Thoracic aorta (tissue), 2 donors: ENCODE data around the gene EFNA3. TPM values are rescaled to one million over a fixed set of nuclear protein-coding genes. Genes with fewer than 3 reads are reported as not detected.

Experiments
- ATAC-seq: fragments of 150-250 bp; one replicate; pipeline ENCODE4 v1.8.0; 2017; ENCODE audit warnings: low read depth; ENCODE audit not compliant: insufficient number of reproducible peaks, low FRiP score
- DNase-seq: peaks from one replicate; pipeline ENCODE4 v3.0.0-alpha.2; 2020; ENCODE audit warnings: low spot score
- H3K27ac ChIP-seq, 2 donors: fragments of 200-600 bp; sonication (generic); 1 replicate in 1 of 2; 2 replicates in 1 of 2; pipeline ENCODE4 v1.5.1; 2016; ENCODE audit warnings: mild to moderate bottlenecking in 2 of 2, moderate library complexity in 2 of 2
- H3K27me3 ChIP-seq: fragments of 200-600 bp; sonication (generic); replicated peaks from 2 replicates; pipeline ENCODE4 v1.6.0; 2016; ENCODE audit warnings: mild to moderate bottlenecking; ENCODE audit not compliant: insufficient read depth
- H3K36me3 ChIP-seq: fragments of 200-600 bp; sonication (generic); one replicate; pipeline ENCODE4 v1.5.1; 2016
- H3K4me1 ChIP-seq, 2 donors: fragments of 200-600 bp; sonication (generic); 1 replicate in 1 of 2; 2 replicates in 1 of 2; pipeline versions ENCODE4 v1.5.1 to v1.6.0; 2016; ENCODE audit warnings: low read depth in 2 of 2, mild to moderate bottlenecking in 1 of 2; ENCODE audit not compliant: control insufficient read depth in 1 of 2
- H3K4me3 ChIP-seq: fragments of 200-600 bp; sonication (generic); 2 replicates; pipeline ENCODE4 v1.5.1; 2016; ENCODE audit warnings: mild to moderate bottlenecking
- H3K9me3 ChIP-seq: fragments of 200-600 bp; sonication (generic); 2 replicates; pipeline ENCODE4 v1.5.1; 2016
- CTCF ChIP-seq: fragments of 200-600 bp; sonication (generic); IDR thresholded peaks from one replicate; pipeline ENCODE4 v1.5.1; 2019; ENCODE audit warnings: antibody characterized with exemption
- total RNA-seq, 2 donors: library from RNA; depleted of rRNA; stranded (reverse); fragments of >200 nt; gene quantifications; one replicate each; pipeline versions ENCODE4 v1.1.0 to v1.2.3, GENCODE V29; 2016

The EFNA3 gene
- total RNA-seq, 2 donors from 2014 or later, result 1.5 to 3.2 TPM

- TF ChIP-seq CTCF, result no peak
- no peak for DNase-seq
- Histone ChIP-seq H3K27me3 (no peaks in the 10 kb centered on the region), H3K4me3 (no peak overlapping the region), H3K4me1 (no peaks in the 10 kb centered on the region), H3K9me3 (no peaks in the 10 kb centered on the region), H3K27ac (no peak overlapping the region), H3K36me3 (no peaks in the 10 kb centered on the region)
- ATAC-seq, result no peak
Measured at GRCh38 chr1:155103325-155103724, 24.7 kb downstream of the EFNA3 start.

GRCh38 chr1:155104605-155105534 is 26.2 kb downstream of the EFNA3 start:
- Histone ChIP-seq H3K9me3 (no peaks in the 10 kb centered on the region), H3K4me1 (no peaks in the 10 kb centered on the region), H3K27ac (no peak overlapping the region), H3K36me3 (no peaks in the 10 kb centered on the region), H3K27me3 (no peaks in the 10 kb centered on the region), H3K4me3 (no peak overlapping the region)
- no peak for TF ChIP-seq CTCF
- no peak for DNase-seq
- no peak for ATAC-seq

- no peak for TF ChIP-seq CTCF
- H3K27ac ChIP-seq, result no peak overlapping the region
- H3K9me3 ChIP-seq, result no peaks in the 10 kb centered on the region
- H3K27me3 ChIP-seq, result no peaks in the 10 kb centered on the region
- DNase-seq, result no peak
- H3K4me1 ChIP-seq, result no peaks in the 10 kb centered on the region
- ATAC-seq, result no peak
- no peak overlapping the region for H3K4me3 ChIP-seq
- H3K36me3 ChIP-seq, result no peaks in the 10 kb centered on the region
Measured at GRCh38 chr1:155105604-155106011, 27.0 kb downstream of the EFNA3 start.

GRCh38 chr1:155106862-155107261 is 28.2 kb downstream of the EFNA3 start:
- Histone ChIP-seq H3K36me3 (no peaks in the 10 kb centered on the region), H3K27me3 (no peaks in the 10 kb centered on the region), H3K4me3 (no peak overlapping the region), H3K9me3 (no peaks in the 10 kb centered on the region), H3K27ac (no peak overlapping the region), H3K4me1 (no peaks in the 10 kb centered on the region)
- DNase-seq (no peak), ATAC-seq (no peak)
- no peak for TF ChIP-seq CTCF

DNA sequence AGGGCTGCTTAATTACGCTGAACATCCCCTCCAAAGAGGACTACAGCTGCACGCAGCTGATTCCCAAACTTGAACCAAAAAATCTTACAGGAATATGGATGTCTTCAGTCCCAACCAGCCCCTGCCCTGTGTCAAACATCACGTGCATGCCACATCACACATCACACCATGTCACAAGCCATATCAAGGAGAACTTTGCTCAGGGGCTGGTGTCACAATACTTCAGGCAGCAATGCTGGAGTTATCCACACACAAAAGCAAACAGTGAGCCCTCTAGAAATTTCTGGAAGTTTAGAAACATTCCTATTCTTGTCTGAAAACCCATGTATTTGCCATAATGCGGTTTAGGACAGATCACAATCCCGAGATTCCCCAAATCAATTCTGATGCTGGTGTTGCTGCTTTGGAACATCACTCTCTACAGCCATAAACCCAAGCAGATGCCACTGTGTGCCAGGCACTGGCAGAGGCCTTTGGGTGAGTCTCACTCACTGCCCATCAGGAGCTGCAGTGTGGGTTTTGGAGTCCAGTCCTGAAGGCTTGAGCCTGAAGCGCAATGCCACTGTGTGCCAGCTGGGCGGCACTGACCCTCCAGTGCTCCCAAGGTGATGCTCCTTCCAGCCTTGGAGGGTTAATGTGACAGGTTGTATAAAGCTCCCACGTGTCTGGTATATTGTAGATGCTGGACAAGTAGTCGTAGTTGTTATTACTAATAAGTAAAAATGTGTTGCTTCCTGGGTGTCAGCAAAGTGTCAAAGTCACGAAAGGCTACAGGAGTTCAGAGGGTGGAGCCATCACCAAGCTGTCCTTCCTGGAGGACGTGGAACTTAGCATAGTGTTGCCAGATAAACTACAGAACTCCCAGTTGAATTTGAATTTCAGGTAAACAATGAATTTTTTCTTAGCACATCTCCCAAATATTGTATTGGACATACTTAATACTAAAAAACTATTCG is 28.9 kb downstream of the EFNA3 start:
- H3K4me3 ChIP-seq, result no peak overlapping the region
- H3K36me3 ChIP-seq, result no peaks in the 10 kb centered on the region
- H3K27me3 ChIP-seq, result no peaks in the 10 kb centered on the region
- no peak for ATAC-seq
- TF ChIP-seq CTCF, result no peak
- DNase-seq, result no peak
- no peaks in the 10 kb centered on the region for H3K9me3 ChIP-seq
- H3K27ac ChIP-seq, result no peak overlapping the region
- H3K4me1 ChIP-seq, result no peaks in the 10 kb centered on the region
